Activated CD8-positive, alpha-beta T cell treated with anti-CD3 and anti-CD28 coated beads, Interleukin-2, amount 10 ng/mL, durations not matched to agents 7 days and 5 days (primary cell): ENCODE measurements around the gene SDCCAG8. TPM values are rescaled to one million over a fixed set of nuclear protein-coding genes. Genes with fewer than 3 reads are reported as not detected.
"Not testable (repeated sequence)": the region's sequence is repeated elsewhere in the genome, so short reads cannot be mapped to it uniquely, and the experiment has no call there.

Experiments used
- ATAC-seq: fragments of 150-1000 bp; cut with Tn5 transposase; one replicate; pipeline ENCODE4 v1.10.0; 2021; ENCODE audit warnings: moderate library complexity
- CTCF ChIA-PET: fragments of 350-600 bp; sonication (Branson Sonifier 250); formaldehyde crosslinking; loops from one replicate; lab custom pipeline; 2021; ENCODE audit warnings: antibody characterized with exemption; lab: Charles Lee
- POLR2A ChIA-PET: fragments of 350-600 bp; sonication (Branson Sonifier 250); formaldehyde crosslinking; loops from one replicate; lab custom pipeline; 2021; ENCODE audit warnings: antibody characterized with exemption; lab: Charles Lee
- DNase-seq: peaks from one replicate; pipeline ENCODE4 v3.0.0-alpha.2; 2020
- H3K27ac Mint-ChIP-seq: one replicate; pipeline ENCODE4 v1.8.0; 2021; ENCODE audit warnings: mild to moderate bottlenecking, mixed read lengths
- H3K27me3 Mint-ChIP-seq: one replicate; pipeline ENCODE4 v1.8.0; 2021; ENCODE audit warnings: low read depth, mixed read lengths
- H3K36me3 Mint-ChIP-seq: one replicate; pipeline ENCODE4 v1.8.0; 2021; ENCODE audit warnings: low read depth, mixed read lengths
- H3K4me1 Mint-ChIP-seq: one replicate; pipeline ENCODE4 v1.8.0; 2021; ENCODE audit warnings: low read depth, mixed read lengths
- H3K4me3 Mint-ChIP-seq: one replicate; pipeline ENCODE4 v1.8.0; 2021; ENCODE audit warnings: mild to moderate bottlenecking, mixed read lengths
- H3K9me3 Mint-ChIP-seq: one replicate; pipeline ENCODE4 v1.8.0; 2022; ENCODE audit warnings: mixed read lengths; ENCODE audit not compliant: insufficient read depth
- total RNA-seq, 2 experiments: library from RNA; stranded (reverse); gene quantifications; one replicate each; pipeline ENCODE4 v1.2.3, GENCODE V29; 2021

Gene SDCCAG8
- total RNA-seq: 10 to 100 TPM; 16.6 to 20.0 TPM

- Mint-ChIP-seq H3K9me3 (no peaks in the 10 kb centered on the region), H3K4me1 (peaks cover 22% of the 10 kb centered on the region)
- peak; percentile 87 for ATAC-seq
Measured at GRCh38 chr1:243255791-243256512, at the start of gene SDCCAG8. Gene SDCCAG8, plus strand, starts transcription at chr1:243256041. Its CDS starts 133 bp downstream, at chr1:243256174.

DNA sequence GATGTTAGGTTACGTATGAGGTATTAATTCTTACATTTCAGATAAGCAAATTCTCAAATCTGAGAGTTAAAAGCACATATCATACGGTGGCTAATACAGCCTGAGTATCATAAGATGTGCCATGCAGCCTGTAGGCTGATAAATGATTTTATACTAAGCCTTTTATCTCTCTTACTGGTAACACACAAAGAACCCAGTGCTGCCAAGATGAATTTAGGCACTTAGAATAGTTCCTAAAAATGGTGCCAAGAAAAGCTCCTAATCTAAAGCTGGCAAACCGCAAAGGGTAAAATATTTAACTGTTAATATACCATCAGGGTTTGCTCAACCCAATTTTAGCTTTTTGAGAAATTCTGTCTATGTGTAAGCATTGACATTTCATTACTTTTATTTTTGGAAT is 43.9 kb upstream of the SDCCAG8 start:
- H3K4me1 Mint-ChIP-seq, DNase-seq, ATAC-seq, H3K27me3 Mint-ChIP-seq, H3K27ac Mint-ChIP-seq, H3K4me3 Mint-ChIP-seq, H3K9me3 Mint-ChIP-seq, POLR2A ChIA-PET, CTCF ChIA-PET: not testable (repeated sequence)
- peaks cover 11% of the 10 kb centered on the region for H3K36me3 Mint-ChIP-seq

More at GRCh38 chr1:243255791-243256512, at the start of gene SDCCAG8:
- H3K4me3 Mint-ChIP-seq: peak within 1 kb of the TSS; percentile 91
- no peaks in the 10 kb centered on the region for H3K27me3 Mint-ChIP-seq
- peaks cover 4% of the 10 kb centered on the region for H3K36me3 Mint-ChIP-seq
- POLR2A ChIA-PET: interaction anchor here (0.6 to 1.1 kb wide), 3 partner anchors 792 to 1608 kb away, joined by 3 to 4 read pairs (median 3); no protein-coding TSS in a partner anchor
- CTCF ChIA-PET: interaction anchor here (0.9 to 1.1 kb wide), 4 partner anchors 9 to 154 kb away, joined by 3 read pairs; no protein-coding TSS in a partner anchor
- H3K27ac Mint-ChIP-seq: peak within 1 kb of the TSS; percentile 96
- DNase-seq: peak; percentile 98

DNA sequence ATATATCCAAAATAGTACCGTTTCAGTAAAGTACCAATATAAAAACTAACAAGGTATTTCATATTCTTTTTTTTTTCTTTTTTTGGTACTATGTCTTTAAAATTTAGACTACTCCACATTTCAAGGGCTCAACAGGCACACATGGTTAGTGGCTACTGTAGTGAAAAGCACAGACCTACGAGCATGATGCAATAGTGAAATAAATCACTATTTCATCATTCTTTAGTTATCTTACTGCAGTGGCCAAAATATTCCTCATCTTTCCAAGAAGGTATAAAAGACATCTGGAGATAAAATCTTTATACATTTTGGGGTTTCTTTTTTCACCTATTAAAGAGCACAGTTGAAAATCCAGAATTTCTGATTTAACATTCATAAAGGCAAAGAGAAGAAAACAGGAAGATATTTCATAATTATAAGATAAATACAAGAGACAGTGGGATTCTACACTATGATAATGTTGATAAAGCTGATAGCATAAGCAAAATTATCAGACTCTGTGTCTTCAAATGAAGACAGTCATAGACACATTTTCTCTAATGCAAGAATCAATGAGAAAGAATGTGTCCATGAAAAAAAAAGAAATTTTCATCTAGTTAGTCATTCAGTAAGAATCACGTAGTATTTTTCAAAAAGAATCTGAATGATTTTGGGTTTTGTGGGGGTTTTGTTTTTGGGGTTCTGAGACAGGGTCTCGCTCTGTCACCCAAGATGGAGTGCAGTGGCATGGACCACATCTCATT is 42.6 kb upstream of the SDCCAG8 start:
- Mint-ChIP-seq H3K4me1 (no peaks in the 10 kb centered on the region), H3K9me3 (no peaks in the 10 kb centered on the region), H3K4me3 (no peak overlapping the region), H3K36me3 (peaks cover 14% of the 10 kb centered on the region), H3K27ac (no peak overlapping the region), H3K27me3 (no peaks in the 10 kb centered on the region)
- DNase-seq: no peak
- CTCF ChIA-PET: no interaction called here
- no peak for ATAC-seq
- POLR2A ChIA-PET: no interaction called here

DNA sequence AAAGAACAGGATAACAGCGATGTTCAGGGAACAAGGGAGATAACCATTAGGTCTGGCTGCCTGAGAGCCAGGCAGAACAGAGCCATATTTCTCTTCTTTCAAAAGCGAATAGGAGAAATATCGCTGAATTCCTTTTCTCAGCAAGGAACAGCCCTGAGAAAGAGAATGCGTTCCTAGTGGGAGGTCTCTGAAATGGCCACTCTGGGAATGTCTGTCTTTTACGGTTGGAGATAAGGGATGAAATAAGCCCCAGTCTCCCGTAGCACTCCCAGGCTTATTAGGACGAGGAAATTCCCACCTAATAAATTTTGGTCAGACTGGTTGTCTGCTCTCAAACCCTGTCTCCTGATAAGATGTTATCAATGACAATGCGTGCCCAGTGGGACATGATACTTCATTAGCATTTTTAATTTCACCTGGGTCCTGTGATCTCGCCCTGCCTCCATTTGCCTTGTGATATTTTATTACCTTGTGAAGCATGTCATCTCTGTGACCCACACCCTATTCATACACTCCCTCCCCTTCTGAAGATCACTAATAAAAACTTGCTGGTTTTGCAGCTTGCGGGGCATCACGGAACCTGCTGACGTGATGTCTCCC is 40.5 kb upstream of the SDCCAG8 start:
- H3K4me1 Mint-ChIP-seq, H3K4me3 Mint-ChIP-seq, DNase-seq, ATAC-seq, H3K9me3 Mint-ChIP-seq, H3K27ac Mint-ChIP-seq, POLR2A ChIA-PET, CTCF ChIA-PET, H3K27me3 Mint-ChIP-seq: not testable (repeated sequence)
- H3K36me3 Mint-ChIP-seq: peaks cover 20% of the 10 kb centered on the region

DNA sequence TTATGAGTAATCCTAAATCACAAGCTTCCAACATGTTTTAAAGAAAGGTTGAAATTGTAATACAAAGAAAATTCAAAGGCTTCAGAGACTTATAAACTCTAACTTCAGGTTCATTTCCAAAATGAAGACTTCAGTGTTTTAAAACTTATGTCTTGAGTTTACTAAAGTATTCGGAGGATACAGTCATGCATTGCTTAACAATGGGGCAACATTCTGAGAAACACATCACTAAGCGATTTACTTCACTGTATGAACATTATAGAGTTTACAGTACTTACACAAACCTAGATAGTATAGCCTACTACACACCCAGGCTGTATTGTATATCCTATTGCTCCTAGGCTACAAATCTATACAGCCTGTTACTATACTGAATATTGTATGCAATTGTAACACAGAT is 39.1 kb upstream of the SDCCAG8 start:
- Mint-ChIP-seq H3K4me3 (no peak overlapping the region), H3K9me3 (no peaks in the 10 kb centered on the region), H3K27me3 (no peaks in the 10 kb centered on the region), H3K27ac (no peak overlapping the region), H3K4me1 (no peaks in the 10 kb centered on the region), H3K36me3 (peaks cover 31% of the 10 kb centered on the region)
- CTCF ChIA-PET: no interaction called here
- ATAC-seq (no peak), DNase-seq (no peak)
- POLR2A ChIA-PET: no interaction called here

DNA sequence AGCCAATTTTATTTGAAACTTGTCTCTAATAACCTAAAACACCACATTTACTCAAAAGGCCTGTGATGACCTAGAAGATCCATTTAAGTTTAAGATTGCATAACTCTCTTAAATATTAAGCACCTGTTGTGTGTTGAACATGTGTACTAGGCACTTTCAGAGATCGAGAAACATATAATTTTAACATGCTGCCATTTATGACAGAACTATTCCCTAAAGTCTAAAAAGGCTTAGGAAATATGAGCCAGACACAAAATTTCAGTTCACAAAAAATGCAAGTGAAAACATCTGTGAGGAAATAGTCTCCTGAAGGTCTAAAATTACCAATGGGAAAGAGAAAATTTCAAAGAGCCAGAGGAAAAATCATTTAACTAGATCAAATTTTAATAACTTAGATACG is 38.5 kb upstream of the SDCCAG8 start:
- ChIA-PET CTCF (no interaction called here), POLR2A (no interaction called here)
- DNase-seq (no peak), ATAC-seq (no peak)
- Mint-ChIP-seq H3K36me3 (peaks cover 32% of the 10 kb centered on the region), H3K4me3 (no peak overlapping the region), H3K27ac (no peak overlapping the region), H3K4me1 (no peaks in the 10 kb centered on the region), H3K27me3 (no peaks in the 10 kb centered on the region), H3K9me3 (no peaks in the 10 kb centered on the region)

DNA sequence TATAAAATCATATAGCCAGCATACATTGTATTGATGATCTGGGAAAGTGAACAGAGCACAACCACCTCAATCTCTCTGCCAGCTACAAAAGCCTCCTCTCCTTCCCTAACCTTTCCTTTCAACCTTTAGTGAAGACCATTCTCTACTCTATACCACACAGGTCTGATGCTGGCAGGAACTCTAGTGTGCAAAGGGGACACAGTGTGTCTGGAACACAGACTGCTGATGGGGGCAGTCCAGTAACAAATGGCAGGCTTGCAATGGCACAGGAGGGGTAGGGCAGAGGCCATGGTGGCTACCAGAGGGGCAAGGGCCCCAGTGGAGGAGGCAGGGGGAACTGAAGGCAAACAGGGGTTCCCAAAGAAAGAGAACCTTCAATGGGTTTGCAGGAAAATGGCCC is 37.8 kb upstream of the SDCCAG8 start:
- H3K27me3 Mint-ChIP-seq: no peaks in the 10 kb centered on the region
- DNase-seq: no peak
- POLR2A ChIA-PET: no interaction called here
- H3K4me1 Mint-ChIP-seq: no peaks in the 10 kb centered on the region
- no peak overlapping the region for H3K27ac Mint-ChIP-seq
- no peak overlapping the region for H3K4me3 Mint-ChIP-seq
- no peak for ATAC-seq
- CTCF ChIA-PET: no interaction called here
- no peaks in the 10 kb centered on the region for H3K9me3 Mint-ChIP-seq
- peaks cover 33% of the 10 kb centered on the region for H3K36me3 Mint-ChIP-seq

DNA sequence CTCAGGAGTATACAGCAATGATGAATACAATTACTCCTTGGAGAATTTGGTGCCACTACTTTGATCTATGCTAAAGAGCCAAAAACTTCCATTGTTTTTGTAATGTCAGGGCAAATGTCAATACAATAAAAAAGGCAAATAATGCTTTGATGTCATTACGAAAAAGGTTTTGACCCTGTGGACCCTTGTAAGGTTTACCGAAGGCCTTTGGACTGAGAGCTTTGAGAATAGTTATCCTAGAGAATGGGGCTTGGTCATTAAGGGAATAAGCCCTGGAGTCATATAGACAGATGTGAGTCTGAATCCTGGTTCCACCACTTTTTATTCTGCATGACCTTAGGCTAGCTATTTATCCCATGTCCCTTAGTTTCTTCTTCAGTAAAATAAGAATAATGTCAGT is 28.2 kb upstream of the SDCCAG8 start:
- H3K36me3 Mint-ChIP-seq: peaks cover 31% of the 10 kb centered on the region
- H3K9me3 Mint-ChIP-seq: peaks cover 29% of the 10 kb centered on the region
- ATAC-seq: no peak
- ChIA-PET POLR2A (no interaction called here), CTCF (no interaction called here)
- no peak for DNase-seq
- no peak overlapping the region for H3K27ac Mint-ChIP-seq
- no peak overlapping the region for H3K4me3 Mint-ChIP-seq
- no peaks in the 10 kb centered on the region for H3K27me3 Mint-ChIP-seq
- peaks cover 6% of the 10 kb centered on the region for H3K4me1 Mint-ChIP-seq

GRCh38 chr1:243229526-243229925 is 26.3 kb upstream of the SDCCAG8 start:
- H3K4me3 Mint-ChIP-seq: no peak overlapping the region
- POLR2A ChIA-PET: no interaction called here

DNA sequence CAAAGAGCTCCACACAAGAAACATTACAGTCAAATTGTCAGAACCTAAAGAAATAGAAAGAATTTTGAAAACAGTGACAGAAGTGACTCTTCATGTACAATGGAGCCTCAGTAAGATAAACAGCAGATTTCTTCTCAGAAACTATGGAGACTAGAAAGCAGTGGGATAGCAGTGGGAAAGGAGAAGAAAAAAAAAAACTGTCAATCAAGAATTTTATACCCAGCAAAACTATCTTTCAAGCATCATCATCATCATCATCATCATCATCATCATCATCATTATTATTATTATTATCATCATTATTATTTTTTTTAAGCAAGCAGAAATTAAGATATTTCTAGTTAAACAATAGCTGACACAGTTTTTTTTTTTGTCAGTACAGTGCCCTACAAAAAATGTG is 24.9 kb upstream of the SDCCAG8 start:
- no peaks in the 10 kb centered on the region for H3K27me3 Mint-ChIP-seq
- peaks cover 31% of the 10 kb centered on the region for H3K36me3 Mint-ChIP-seq
- H3K27ac Mint-ChIP-seq: no peak overlapping the region
- no peak for DNase-seq
- ATAC-seq: no peak
- CTCF ChIA-PET: no interaction called here
- POLR2A ChIA-PET: interaction anchor here (0.6 kb wide), 1 partner anchor 9 kb away, joined by 5 read pairs; no protein-coding TSS in a partner anchor
- H3K9me3 Mint-ChIP-seq: peaks cover 35% of the 10 kb centered on the region
- H3K4me1 Mint-ChIP-seq: peaks cover 6% of the 10 kb centered on the region
- H3K4me3 Mint-ChIP-seq: no peak overlapping the region

More at GRCh38 chr1:243229526-243229925, 26.3 kb upstream of the SDCCAG8 start:
- peaks cover 6% of the 10 kb centered on the region for H3K4me1 Mint-ChIP-seq
- ATAC-seq (no peak), DNase-seq (no peak)
- peaks cover 35% of the 10 kb centered on the region for H3K9me3 Mint-ChIP-seq
- CTCF ChIA-PET: interaction anchor here (0.6 kb wide), 1 partner anchor 1418 kb away, joined by 5 read pairs; no protein-coding TSS in a partner anchor
- peaks cover 32% of the 10 kb centered on the region for H3K36me3 Mint-ChIP-seq
- H3K27me3 Mint-ChIP-seq: no peaks in the 10 kb centered on the region
- H3K27ac Mint-ChIP-seq: no peak overlapping the region

- CTCF ChIA-PET: no interaction called here
- peaks cover 28% of the 10 kb centered on the region for H3K36me3 Mint-ChIP-seq
Measured at GRCh38 chr1:243233908-243234307, 21.9 kb upstream of the SDCCAG8 start.

More at GRCh38 chr1:243233908-243234307, 21.9 kb upstream of the SDCCAG8 start:
- peaks cover 35% of the 10 kb centered on the region for H3K9me3 Mint-ChIP-seq
- H3K4me3 Mint-ChIP-seq: no peak overlapping the region
- H3K27ac Mint-ChIP-seq: no peak overlapping the region
- POLR2A ChIA-PET: no interaction called here
- no peaks in the 10 kb centered on the region for H3K27me3 Mint-ChIP-seq
- ATAC-seq (no peak), DNase-seq (no peak)
- H3K4me1 Mint-ChIP-seq: peaks cover 6% of the 10 kb centered on the region
